Lung (tissue), 16 donors: Measurements from ENCODE around the gene FKBP8. TPM values are rescaled to one million over a fixed set of nuclear protein-coding genes. Genes with fewer than 3 reads are reported as not detected.
"Not testable (repeated sequence)": the region's sequence is repeated elsewhere in the genome, so short reads cannot be mapped to it uniquely, and the experiment has no call there.

Experiments
- ATAC-seq: fragments of 200-7000 bp; cut with Tn5 transposase; one replicate; pipeline ENCODE4 v1.9.1; 2020; ENCODE audit warnings: moderate number of reproducible peaks; ENCODE audit not compliant: insufficient read depth, low FRiP score
- DNase-seq, 3 donors: peaks; one replicate each; pipeline ENCODE4 v3.0.0-alpha.2; 2013 to 2017
- H3K27ac ChIP-seq, 2 donors: one replicate each; pipeline ENCODE4 v1.5.1; 2013; ENCODE audit warnings: mild to moderate bottlenecking in 2 of 2, moderate library complexity in 2 of 2, control low read depth in 1 of 2, inconsistent platforms in 1 of 2, low read depth in 1 of 2, low read length in 1 of 2
- H3K27me3 ChIP-seq, 3 donors: one replicate each; pipeline ENCODE4 v1.5.1; 2013; ENCODE audit warnings: low read length in 2 of 3; ENCODE audit not compliant: control insufficient read depth in 3 of 3, insufficient read depth in 3 of 3
- H3K36me3 ChIP-seq, 4 donors: one replicate each; pipeline ENCODE4 v1.5.1; 2013; ENCODE audit warnings: low read length in 4 of 4, mild to moderate bottlenecking in 1 of 4, moderate library complexity in 1 of 4; ENCODE audit not compliant: control insufficient read depth in 4 of 4, insufficient read depth in 4 of 4
- H3K4me1 ChIP-seq, 5 donors: one replicate each; pipeline ENCODE4 v1.5.1; 2013; ENCODE audit warnings: low read length in 5 of 5, mild to moderate bottlenecking in 2 of 5, moderate library complexity in 1 of 5; ENCODE audit not compliant: control insufficient read depth in 5 of 5, insufficient read depth in 5 of 5
- H3K4me3 ChIP-seq: one replicate; pipeline ENCODE4 v1.5.1; 2013; ENCODE audit warnings: mild to moderate bottlenecking, control low read depth, moderate library complexity
- H3K9ac ChIP-seq, 2 donors: one replicate each; pipeline ENCODE4 v1.5.1; 2013; ENCODE audit warnings: low read length in 2 of 2, control low read depth in 1 of 2; ENCODE audit not compliant: insufficient read depth in 1 of 2
- H3K9me3 ChIP-seq, 4 donors: one replicate each; pipeline ENCODE4 v1.5.1; 2013; ENCODE audit warnings: low read length in 3 of 4, mild to moderate bottlenecking in 1 of 4, moderate library complexity in 1 of 4; ENCODE audit not compliant: control insufficient read depth in 4 of 4, insufficient read depth in 3 of 4
- CTCF ChIP-seq: IDR thresholded peaks from 2 replicates; pipeline ENCODE4 v1.5.1; 2012; ENCODE audit warnings: mild to moderate bottlenecking; ENCODE audit errors: control extremely low read depth, extremely low read depth
- WGBS, 2 donors: extraction: QIAGEN DNeasy Blood & Tissue Kit; methylation state at CpG; one replicate each; pipeline ENCODE4 v1.1.7; 2013; 5-methylcytosine and 5-hydroxymethylcytosine counted together
- long read RNA-seq, 5 donors: transcript quantifications; one replicate each; lab custom pipeline, GENCODE V29; 2026
- polyA plus RNA-seq, 2 donors: library from polyadenylated mRNA; stranded (reverse); fragments of 200-250 nt; gene quantifications; one replicate each; pipeline ENCODE4 v1.2.1, GENCODE V29; 2013
- total RNA-seq, 2 donors: library from RNA; depleted of rRNA in 1 of 2; stranded (reverse); fragments of >200 nt in 1 of 2; gene quantifications; one replicate each; pipeline ENCODE4 v1.2.1, GENCODE V29; 2014 to 2021
- donor health status: control.
- donor health status: control.
- donor health status: Bipolar disorder and iron deficiency.
- donor health status: healthy.
- donor health status: DM: yes; HTN: yes; CAD: no.

Gene FKBP8
- total RNA-seq (100 to 1,000 TPM; 168 to 225 TPM), polyA plus RNA-seq (100 to 1,000 TPM; 235 to 357 TPM)
- long read RNA-seq, donor 1, transcript FKBP8-209 (9 exons, 1,781 nt): major isoform, 25 of 123 reads
- long read RNA-seq, donor 1, transcript FKBP8-213 (9 exons, 1,849 nt): minor isoform, 23 of 123 reads
- long read RNA-seq, donor 1, transcript FKBP8-201 (9 exons, 1,710 nt): minor isoform, 14 of 123 reads
- long read RNA-seq, donor 1, partial matches to known transcripts: 42 of 123 reads
- long read RNA-seq, donor 1, other reads (novel, unspliced or antisense): 15 of 123 reads
- long read RNA-seq, donor 2, transcript FKBP8-209 (9 exons, 1,781 nt): minor isoform, 9 of 49 reads
- long read RNA-seq, donor 2, transcript FKBP8-213 (9 exons, 1,849 nt): major isoform, 12 of 49 reads
- long read RNA-seq, donor 2, partial matches to known transcripts: 20 of 49 reads
- long read RNA-seq, donor 2, other reads (novel, unspliced or antisense): 5 of 49 reads
- long read RNA-seq, donor 3, transcript FKBP8-213 (9 exons, 1,849 nt): major isoform, 28 of 87 reads
- long read RNA-seq, donor 3, transcript FKBP8-209 (9 exons, 1,781 nt): minor isoform, 6 of 87 reads
- long read RNA-seq, donor 3, transcript FKBP8-201 (9 exons, 1,710 nt): minor isoform, 20 of 87 reads
- long read RNA-seq, donor 3, partial matches to known transcripts: 31 of 87 reads
- long read RNA-seq, donor 3, other reads (novel, unspliced or antisense): 0 of 87 reads
- long read RNA-seq, donor 4, transcript FKBP8-213 (9 exons, 1,849 nt): minor isoform, 12 of 51 reads
- long read RNA-seq, donor 4, transcript FKBP8-209 (9 exons, 1,781 nt): major isoform, 19 of 51 reads
- long read RNA-seq, donor 4, transcript FKBP8-201 (9 exons, 1,710 nt): minor isoform, 13 of 51 reads
- long read RNA-seq, donor 4, partial matches to known transcripts: 7 of 51 reads
- long read RNA-seq, donor 4, other reads (novel, unspliced or antisense): 0 of 51 reads
- long read RNA-seq, donor 5, transcript FKBP8-213 (9 exons, 1,849 nt): major isoform, 35 of 151 reads
- long read RNA-seq, donor 5, transcript FKBP8-201 (9 exons, 1,710 nt): minor isoform, 23 of 151 reads
- long read RNA-seq, donor 5, transcript FKBP8-209 (9 exons, 1,781 nt): minor isoform, 21 of 151 reads
- long read RNA-seq, donor 5, partial matches to known transcripts: 53 of 151 reads
- long read RNA-seq, donor 5, other reads (novel, unspliced or antisense): 18 of 151 reads

GRCh38 chr19:18542941-18543813, at the start of gene FKBP8:
Gene FKBP8 (minus strand): TSS chr19:18543573. CDS start chr19:18541970, 1,603 bp downstream.
- TF ChIP-seq CTCF: no peak
- H3K4me3 ChIP-seq: peak within 1 kb of the TSS; percentile 77
- H3K27me3 ChIP-seq: no peaks in the 10 kb centered on the region

GRCh38 chr19:18592732-18593131, 49.4 kb upstream of the FKBP8 start:
- H3K9me3 ChIP-seq, H3K9ac ChIP-seq, H3K4me3 ChIP-seq, H3K27ac ChIP-seq, DNase-seq, H3K36me3 ChIP-seq, ATAC-seq: not testable (repeated sequence)
- Histone ChIP-seq H3K4me1 (peaks cover 0 to 28% (median 11%) of the 10 kb centered on the region in 5 donors), H3K27me3 (peaks cover 0 to 14% (median 12%) of the 10 kb centered on the region in 3 donors)
- WGBS, 2 donors: 87 to 94% methylated on average over 5 of the region's 5 CpGs

More at GRCh38 chr19:18542941-18543813, at the start of gene FKBP8:
- peak within 1 kb of the TSS; percentile 84 to 92 for H3K27ac ChIP-seq
- peak; percentile 98 for ATAC-seq
- H3K9ac ChIP-seq: peak within 1 kb of the TSS in 1 of 2 donors; percentile 84
- peak; percentile 92 to 96 (median 94) for DNase-seq
- peaks cover 0 to 18% (median 12%) of the 10 kb centered on the region in 4 donors for H3K36me3 ChIP-seq
- WGBS, 2 donors: 0 to 2% methylated on average over 49 to 84 of the region's 86 CpGs
- H3K9me3 ChIP-seq: no peaks in the 10 kb centered on the region
- peaks cover 0 to 7% (median 0%) of the 10 kb centered on the region in 5 donors for H3K4me1 ChIP-seq

GRCh38 chr19:18591735-18592385, 48.5 kb upstream of the FKBP8 start:
- 94 to 97% methylated on average over 22 of the region's 22 CpGs for WGBS, 2 donors
- H3K4me3 ChIP-seq: no peak overlapping the region
- H3K36me3 ChIP-seq: peaks cover 0 to 7% (median 5%) of the 10 kb centered on the region in 4 donors
- ATAC-seq (no peak), DNase-seq (no peak)
- TF ChIP-seq CTCF: no peak
- no peak overlapping the region for H3K27ac ChIP-seq
- no peak overlapping the region for H3K9ac ChIP-seq
- H3K4me1 ChIP-seq: peaks cover 0 to 28% (median 11%) of the 10 kb centered on the region in 5 donors
- no peaks in the 10 kb centered on the region for H3K9me3 ChIP-seq
- H3K27me3 ChIP-seq: peaks cover 0 to 13% (median 10%) of the 10 kb centered on the region in 3 donors
